Stomach (tissue), 4 donors: ENCODE results near the gene PWWP2A.

Experiments
- CTCF ChIP-seq, 7 experiments: fragments of 450-650 bp in 4 of 7; fragments of 200-600 bp in 3 of 7; sonication (generic) in 3 of 7; IDR thresholded peaks; one replicate each; pipeline ENCODE4 v1.5.1; 2016 to 2019; ENCODE audit warnings: antibody characterized with exemption in 7 of 7, control low read depth in 2 of 7, mild to moderate bottlenecking in 1 of 7
- EP300 ChIP-seq: sonication (generic); formaldehyde crosslinking; IDR thresholded peaks from one replicate; pipeline ENCODE4 v1.6.1; 2017; ENCODE audit warnings: antibody characterized with exemption
- POLR2A ChIP-seq, 4 donors: fragments of 450-650 bp; IDR thresholded peaks; one replicate each; pipeline ENCODE4 v1.6.1; 2016; ENCODE audit warnings: antibody characterized with exemption in 4 of 4, control low read depth in 2 of 4, mild to moderate bottlenecking in 1 of 4, moderate library complexity in 1 of 4
- POLR2AphosphoS5 ChIP-seq, 3 donors: sonication (generic); formaldehyde crosslinking; IDR thresholded peaks; one replicate each; pipeline ENCODE4 v1.6.1; 2016; ENCODE audit warnings: antibody characterized with exemption in 3 of 3

GRCh38 chr5:160158087-160158486 lies 38.8 kb upstream of the PWWP2A start:
- TF ChIP-seq POLR2A (IDR thresholded peaks at IDR 0.05) (no peak), CTCF (IDR thresholded peaks at IDR 0.05) (no peak), POLR2AphosphoS5 (IDR thresholded peaks at IDR 0.05) (no peak), EP300 (no peak)
